ENCODE measurements around the gene SEMA3B. TPM values are rescaled to one million over a fixed set of nuclear protein-coding genes. Genes with fewer than 3 reads are reported as not detected.

SEMA3B gene
- total and polyA plus RNA-seq, 2 donors (not counting 3 experiments of a cell fraction or from before 2014, with no cell fraction given) = 1.2 to 1.5 TPM

DNA sequence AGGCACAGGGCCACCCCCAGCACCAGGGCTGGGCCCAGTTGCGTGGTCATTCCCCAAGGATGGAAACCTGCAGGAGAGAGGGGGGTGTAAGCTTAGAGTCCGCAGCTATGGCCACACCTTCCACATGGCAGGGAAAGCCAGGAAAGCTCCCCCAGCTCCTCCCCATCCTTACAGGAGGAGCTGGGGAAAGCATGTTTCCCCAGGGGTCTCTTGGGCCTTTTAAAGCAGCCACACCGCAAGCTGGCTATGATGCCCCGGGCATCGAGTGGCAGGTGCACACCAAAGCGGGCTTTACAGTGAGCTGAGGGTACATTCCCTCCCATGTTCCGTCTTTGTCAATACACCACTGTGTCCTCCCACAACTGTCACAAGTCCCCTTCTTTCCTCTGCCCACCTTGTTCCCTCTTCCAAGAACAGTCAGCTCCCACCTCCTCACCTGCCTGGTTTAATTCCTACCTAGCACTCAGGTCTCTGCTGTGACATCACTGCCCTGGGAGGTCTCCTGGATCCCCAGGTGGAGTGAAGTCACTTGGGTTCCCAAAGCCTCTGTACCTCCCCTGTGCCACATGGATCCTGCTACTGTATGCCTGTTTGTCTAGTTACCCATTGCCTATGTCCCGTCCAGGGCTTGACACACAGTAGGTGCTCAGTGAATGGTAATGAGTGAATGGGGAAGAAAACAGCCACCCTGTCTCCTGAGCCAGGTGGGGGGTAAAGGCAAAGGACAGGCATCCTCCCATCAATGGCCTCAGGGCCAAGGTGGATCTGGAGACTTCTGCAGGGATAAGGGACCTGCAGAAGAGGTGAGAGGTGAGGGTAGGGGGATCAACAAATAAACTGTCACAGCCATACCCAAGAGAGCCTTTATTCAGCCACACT is 26.8 kb downstream of the SEMA3B start:
- intact Hi-C loops (cut with micrococcal nuclease) (no loop called here), dilution Hi-C loops (cut with MboI; ENCODE audit: extremely low pct_ligation_motif_present, low sequenced_read_pairs) (no loop called here)
- Histone ChIP-seq H3K9me3 (replicated peaks; ENCODE audit: control insufficient read depth, insufficient read depth, low read length) (no peaks in the 10 kb centered on the region), H2AFZ (ENCODE audit: low read depth, low read length) (no peak overlapping the region), H3K4me3 (replicated peaks in 1 of 3; ENCODE audit: insufficient read depth in 1 of 3, low read depth in 1 of 3, low read length in 3 of 3) (no peak overlapping the region), H3K79me2 (ENCODE audit: control insufficient read depth, insufficient read depth, low read length) (peaks cover 13% of the 10 kb centered on the region), H4K20me1 (replicated peaks; ENCODE audit: control insufficient read depth, extremely low read depth, insufficient read depth, low read length) (no peaks in the 10 kb centered on the region), H3K27ac (ENCODE audit: insufficient read depth, low read depth, low read length) (no peak overlapping the region), H3K27me3 (ENCODE audit: control insufficient read depth in 2 of 2, insufficient read depth in 2 of 2, low read length in 2 of 2) (no peaks in the 10 kb centered on the region), H3K9ac (replicated peaks; ENCODE audit: extremely low read depth, insufficient read depth, low read length) (no peak overlapping the region), H3K9me1 (replicated peaks; ENCODE audit: control insufficient read depth, extremely low read depth, insufficient read depth, low read length) (no peaks in the 10 kb centered on the region), H3K36me3 (ENCODE audit: control insufficient read depth in 2 of 2, extremely low read depth in 1 of 2, insufficient read depth in 2 of 2, low read length in 2 of 2) (no peaks in the 10 kb centered on the region), H3K4me2 (ENCODE audit: insufficient read depth, low read length) (no peak overlapping the region), H3K4me1 (ENCODE audit: control insufficient read depth, extremely low read depth, insufficient read depth, low read length) (peaks cover 31% of the 10 kb centered on the region)
- CTCF ChIA-PET = no interaction called here
- POLR2A ChIA-PET = no interaction called here
- FAIRE-seq (no peak), DNase-seq (ENCODE audit: low read depth, low spot score) (no peak)
- TF ChIP-seq POLR2A (IDR thresholded peaks at IDR 0.05; ENCODE audit: low read depth, low read length) (no peak), FOS (IDR thresholded peaks at IDR 0.05; ENCODE audit: borderline replicate concordance, insufficient read depth, low read length) (no peak), EZH2 (IDR thresholded peaks at IDR 0.05; ENCODE audit: borderline replicate concordance, low read depth, low read length, severe bottlenecking) (no peak), POLR2AphosphoS5 (IDR thresholded peaks at IDR 0.05; ENCODE audit: insufficient read depth, low read depth, low read length) (no peak), GATA2 (IDR thresholded peaks at IDR 0.05; ENCODE audit: insufficient read depth, insufficient read length, low read depth, low read length) (no peak), JUN (IDR thresholded peaks at IDR 0.05; ENCODE audit: borderline replicate concordance, insufficient read depth, insufficient read length, low read depth) (no peak), MYC (IDR thresholded peaks at IDR 0.05; ENCODE audit: low read depth, low read length) (no peak)
- TF ChIP-seq, protein P1, sequence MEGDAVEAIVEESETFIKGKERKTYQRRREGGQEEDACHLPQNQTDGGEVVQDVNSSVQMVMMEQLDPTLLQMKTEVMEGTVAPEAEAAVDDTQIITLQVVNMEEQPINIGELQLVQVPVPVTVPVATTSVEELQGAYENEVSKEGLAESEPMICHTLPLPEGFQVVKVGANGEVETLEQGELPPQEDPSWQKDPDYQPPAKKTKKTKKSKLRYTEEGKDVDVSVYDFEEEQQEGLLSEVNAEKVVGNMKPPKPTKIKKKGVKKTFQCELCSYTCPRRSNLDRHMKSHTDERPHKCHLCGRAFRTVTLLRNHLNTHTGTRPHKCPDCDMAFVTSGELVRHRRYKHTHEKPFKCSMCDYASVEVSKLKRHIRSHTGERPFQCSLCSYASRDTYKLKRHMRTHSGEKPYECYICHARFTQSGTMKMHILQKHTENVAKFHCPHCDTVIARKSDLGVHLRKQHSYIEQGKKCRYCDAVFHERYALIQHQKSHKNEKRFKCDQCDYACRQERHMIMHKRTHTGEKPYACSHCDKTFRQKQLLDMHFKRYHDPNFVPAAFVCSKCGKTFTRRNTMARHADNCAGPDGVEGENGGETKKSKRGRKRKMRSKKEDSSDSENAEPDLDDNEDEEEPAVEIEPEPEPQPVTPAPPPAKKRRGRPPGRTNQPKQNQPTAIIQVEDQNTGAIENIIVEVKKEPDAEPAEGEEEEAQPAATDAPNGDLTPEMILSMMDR (IDR thresholded peaks at IDR 0.05; ENCODE audit: extremely low read depth in 1 of 2, insufficient read depth in 1 of 2, low read depth in 1 of 2, low read length in 2 of 2) = no peak
- TF ChIP-seq, protein P2, sequence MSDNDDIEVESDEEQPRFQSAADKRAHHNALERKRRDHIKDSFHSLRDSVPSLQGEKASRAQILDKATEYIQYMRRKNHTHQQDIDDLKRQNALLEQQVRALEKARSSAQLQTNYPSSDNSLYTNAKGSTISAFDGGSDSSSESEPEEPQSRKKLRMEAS (IDR thresholded peaks at IDR 0.05; ENCODE audit: insufficient read depth, insufficient read length) = no peak
- no TSS peak for BruUV-seq (replicated peaks)
